NT2/D1 (cell line): ENCODE measurements around the gene NHERF2.

ENCODE experiments used
- YY1 ChIP-seq: IDR thresholded peaks from 2 replicates; pipeline ENCODE4 v1.6.1; 2011; ENCODE audit not compliant: insufficient read length, insufficient read depth
- ZNF274 ChIP-seq: IDR thresholded peaks from 2 replicates; pipeline ENCODE4 v1.6.1; 2011; ENCODE audit warnings: mild to moderate bottlenecking, low read depth, low read length

GRCh38 chr16:2058872-2059271, 32.2 kb downstream of the NHERF2 start:
- TF ChIP-seq YY1 (no peak), ZNF274 (no peak)
